ENCODE data around the gene CEACAM4.

DNA sequence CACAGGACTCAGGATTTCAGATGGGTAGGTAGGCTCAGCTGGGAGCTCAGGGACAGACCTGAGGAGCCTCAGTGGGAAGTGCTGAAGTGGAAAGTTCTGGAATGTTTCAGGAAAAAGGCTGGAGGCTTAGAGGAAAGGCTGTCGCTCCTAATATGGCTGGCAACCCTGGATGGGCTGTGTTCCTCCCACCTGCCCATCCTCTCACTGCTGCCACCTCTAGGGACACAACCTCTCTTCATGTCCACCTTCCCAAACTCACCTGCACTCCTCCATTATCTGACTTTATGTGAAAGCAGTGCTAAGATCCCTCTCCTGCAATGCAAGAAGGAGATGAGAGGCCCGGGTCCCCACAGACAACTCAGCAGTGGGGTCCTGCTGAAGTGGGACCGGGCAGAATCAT lies 56.7 kb downstream of the CEACAM4 start:
- TF ChIP-seq, protein P1, sequence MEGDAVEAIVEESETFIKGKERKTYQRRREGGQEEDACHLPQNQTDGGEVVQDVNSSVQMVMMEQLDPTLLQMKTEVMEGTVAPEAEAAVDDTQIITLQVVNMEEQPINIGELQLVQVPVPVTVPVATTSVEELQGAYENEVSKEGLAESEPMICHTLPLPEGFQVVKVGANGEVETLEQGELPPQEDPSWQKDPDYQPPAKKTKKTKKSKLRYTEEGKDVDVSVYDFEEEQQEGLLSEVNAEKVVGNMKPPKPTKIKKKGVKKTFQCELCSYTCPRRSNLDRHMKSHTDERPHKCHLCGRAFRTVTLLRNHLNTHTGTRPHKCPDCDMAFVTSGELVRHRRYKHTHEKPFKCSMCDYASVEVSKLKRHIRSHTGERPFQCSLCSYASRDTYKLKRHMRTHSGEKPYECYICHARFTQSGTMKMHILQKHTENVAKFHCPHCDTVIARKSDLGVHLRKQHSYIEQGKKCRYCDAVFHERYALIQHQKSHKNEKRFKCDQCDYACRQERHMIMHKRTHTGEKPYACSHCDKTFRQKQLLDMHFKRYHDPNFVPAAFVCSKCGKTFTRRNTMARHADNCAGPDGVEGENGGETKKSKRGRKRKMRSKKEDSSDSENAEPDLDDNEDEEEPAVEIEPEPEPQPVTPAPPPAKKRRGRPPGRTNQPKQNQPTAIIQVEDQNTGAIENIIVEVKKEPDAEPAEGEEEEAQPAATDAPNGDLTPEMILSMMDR (IDR thresholded peaks at IDR 0.05) = no peak
- TF ChIP-seq POLR2A (IDR thresholded peaks at IDR 0.05) = no peak

Measured in breast epithelium (tissue), 3 donors.